ENCODE measurements around the gene TM4SF5.

The TM4SF5 gene, protein sequence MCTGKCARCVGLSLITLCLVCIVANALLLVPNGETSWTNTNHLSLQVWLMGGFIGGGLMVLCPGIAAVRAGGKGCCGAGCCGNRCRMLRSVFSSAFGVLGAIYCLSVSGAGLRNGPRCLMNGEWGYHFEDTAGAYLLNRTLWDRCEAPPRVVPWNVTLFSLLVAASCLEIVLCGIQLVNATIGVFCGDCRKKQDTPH

DNA sequence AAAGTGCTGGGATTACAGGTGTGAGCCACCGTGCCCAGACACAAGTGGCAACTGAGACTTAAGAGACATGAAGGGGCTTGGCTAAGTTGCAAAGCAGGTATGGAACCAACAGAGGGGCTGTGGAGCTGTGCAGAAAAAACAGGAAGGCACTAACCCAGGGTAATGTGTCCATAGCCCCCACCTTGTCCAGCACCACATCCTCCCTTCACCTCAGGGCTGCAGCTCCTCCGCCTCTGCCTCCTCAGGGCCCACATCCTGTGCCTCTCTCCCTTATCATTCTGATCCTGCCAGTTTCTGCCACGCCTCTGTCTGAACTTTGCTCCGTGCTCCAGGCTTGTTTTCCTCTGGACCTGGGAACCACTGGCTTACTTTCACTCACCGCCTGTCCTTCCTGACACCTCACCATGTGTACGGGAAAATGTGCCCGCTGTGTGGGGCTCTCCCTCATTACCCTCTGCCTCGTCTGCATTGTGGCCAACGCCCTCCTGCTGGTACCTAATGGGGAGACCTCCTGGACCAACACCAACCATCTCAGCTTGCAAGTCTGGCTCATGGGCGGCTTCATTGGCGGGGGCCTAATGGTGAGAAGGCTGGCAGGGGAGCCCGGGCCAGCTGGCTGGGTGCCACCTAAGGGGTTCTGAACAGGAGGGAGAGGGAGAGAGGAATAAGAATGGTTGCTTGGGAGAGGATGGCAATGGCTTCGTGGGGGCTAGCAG is at the start of gene TM4SF5:
Gene TM4SF5 (plus strand): TSS at position 368 of the 716 bp plus-strand sequence. CDS start 37 bp downstream, at position 405.
- DNase-seq (ENCODE audit: low spot score), result no peak

DNA sequence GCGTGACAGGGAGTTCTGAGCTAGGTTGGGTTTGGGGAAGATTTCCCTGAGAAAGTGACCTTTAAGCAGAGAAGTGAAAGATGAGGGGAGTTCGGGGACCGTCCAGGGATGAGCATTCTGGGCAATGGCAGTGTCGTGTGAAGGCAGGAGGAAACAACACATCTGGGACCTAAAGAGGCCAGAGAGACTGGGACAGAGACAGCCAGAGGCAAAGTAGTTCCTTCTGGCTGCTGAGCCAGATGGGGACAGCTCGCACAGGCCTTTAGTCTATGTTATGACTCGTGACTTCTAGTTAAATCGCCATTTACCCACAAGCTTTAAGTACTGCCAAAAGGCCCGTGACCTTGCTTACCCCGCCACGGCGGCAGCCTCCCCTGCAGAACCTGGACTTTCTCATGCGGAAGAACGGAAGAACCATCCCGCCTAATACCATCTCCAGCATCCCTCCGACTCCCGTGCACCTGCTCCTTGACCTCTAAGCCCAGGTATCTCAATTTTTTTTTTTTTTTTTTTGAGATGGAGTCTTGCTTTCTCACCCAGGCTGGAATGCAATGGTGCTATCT is 48.9 kb upstream of the TM4SF5 start:
- no peak for DNase-seq (ENCODE audit: low spot score)

DNA sequence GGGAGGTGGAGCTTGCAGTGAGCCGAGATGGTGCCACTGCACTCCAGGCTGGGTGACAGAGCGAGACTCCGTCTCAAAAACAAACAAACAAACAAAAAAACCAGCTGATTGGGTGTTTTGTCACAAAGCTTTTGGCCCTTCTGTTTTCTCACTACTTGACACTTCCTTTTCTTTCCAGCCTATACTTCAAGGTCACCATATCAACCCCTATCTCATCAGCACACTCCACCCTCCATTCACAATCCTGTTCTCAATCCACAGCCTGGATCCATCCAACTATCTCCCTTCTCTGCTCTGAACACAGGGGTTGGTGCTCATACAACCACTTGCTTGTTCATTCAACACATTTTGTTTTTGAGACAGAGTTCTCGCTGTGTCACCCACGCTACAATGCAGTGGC is 47.0 kb upstream of the TM4SF5 start:
- no peak for DNase-seq (ENCODE audit: low spot score)

DNA sequence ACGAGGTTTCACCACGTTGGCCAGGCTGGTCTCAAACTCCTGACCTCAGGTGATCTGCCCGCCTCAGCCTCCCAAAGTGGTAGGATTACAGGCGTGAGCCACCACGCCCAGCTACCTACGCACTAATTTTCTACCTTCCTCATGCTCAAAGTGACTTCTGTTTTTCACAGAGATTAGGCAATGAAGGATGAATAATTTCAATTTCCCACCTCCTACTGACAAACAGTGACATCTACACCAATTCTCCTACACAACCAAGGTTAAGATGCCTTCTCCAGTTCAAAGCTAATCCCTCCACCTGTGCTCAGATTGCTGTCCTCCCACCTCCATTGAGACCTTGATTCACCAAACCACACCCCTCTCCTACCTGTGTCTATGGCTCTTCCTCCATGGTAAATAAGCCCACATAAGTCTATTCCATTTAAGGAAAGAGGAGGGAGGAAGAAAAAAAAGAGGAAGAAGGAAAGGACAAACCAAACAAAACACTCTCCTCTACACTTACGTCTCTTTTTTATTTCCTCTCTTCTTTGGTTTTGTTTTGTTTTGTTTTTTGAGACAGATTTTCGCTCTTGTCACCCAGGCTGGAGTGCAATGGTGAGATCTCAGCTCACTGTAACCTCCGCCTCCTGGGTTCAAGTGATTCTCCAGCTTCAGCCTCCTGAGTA is 45.9 kb upstream of the TM4SF5 start:
- no peak for DNase-seq (ENCODE audit: low spot score)

DNA sequence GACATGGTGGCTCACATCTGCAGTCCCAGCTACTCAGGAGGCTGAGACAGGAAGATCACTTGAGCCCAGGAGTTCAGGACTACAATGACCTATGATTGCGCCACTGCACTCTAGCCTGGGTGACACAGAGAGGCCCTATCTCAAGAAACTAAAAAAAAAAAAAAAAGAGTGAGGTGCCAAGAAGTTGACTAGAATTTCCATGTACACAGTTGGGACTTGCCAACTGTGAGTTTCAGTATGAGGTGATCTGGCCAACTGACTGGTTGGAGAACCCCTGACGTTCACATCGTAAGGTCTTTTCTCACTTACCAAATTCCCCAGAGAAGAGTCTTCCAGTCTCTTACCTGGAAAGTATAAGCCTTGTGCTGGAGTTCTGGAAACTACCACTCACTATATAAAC is 43.6 kb upstream of the TM4SF5 start:
- DNase-seq (ENCODE audit: low spot score), result no peak

DNA sequence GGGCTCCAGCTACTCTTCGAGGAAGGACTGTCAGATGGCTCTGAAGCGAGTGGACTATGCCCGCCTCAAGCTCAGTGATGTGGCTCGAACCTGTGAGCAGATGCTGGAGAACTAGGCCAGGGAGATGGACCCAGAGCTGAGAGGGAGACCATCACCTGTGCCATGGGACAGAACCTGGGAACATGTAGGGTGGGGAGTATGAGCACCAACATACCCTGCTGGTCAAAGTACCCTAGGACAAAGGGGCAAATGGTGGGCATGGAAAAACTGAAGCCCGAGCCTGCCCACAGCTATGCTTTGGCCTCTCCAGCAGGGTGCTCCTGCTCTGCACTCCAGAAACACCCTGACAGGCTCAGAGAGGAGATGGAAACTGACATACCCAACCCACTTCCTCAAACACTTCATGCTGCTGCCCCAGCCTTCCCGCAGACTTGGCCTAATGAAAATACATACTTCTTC is 38.6 kb upstream of the TM4SF5 start:
- peak; percentile 47 for DNase-seq (ENCODE audit: low spot score)

DNA sequence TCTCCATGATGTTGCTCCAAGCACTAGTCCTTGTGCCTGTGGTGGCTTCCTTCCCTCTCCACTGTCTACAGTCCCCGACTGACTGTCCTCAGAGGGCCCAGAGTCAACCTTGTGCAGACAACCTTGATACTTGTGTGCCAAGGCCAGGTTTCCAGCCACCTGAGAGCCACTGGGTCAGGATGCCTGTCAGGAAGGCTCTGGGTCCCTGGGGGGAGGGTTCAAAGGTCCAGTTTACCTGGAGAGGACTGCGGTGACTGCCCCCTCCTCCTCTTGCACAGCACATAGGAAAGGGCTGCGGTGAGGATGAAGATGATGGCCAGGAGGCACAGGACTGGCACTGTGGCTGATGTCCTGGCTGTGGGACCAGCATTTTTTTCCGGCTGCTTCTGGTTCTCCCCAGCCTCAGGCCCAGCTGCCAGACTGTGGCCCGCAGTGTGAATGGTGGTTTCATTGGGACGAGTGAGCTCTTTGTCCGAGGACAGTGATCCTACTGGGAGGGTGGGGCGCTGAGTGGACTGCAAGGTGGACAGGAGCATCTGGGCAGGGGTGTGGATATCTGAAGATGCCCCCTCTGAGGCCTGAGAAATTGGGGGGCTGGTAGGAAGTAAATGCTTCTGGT is 36.7 kb upstream of the TM4SF5 start:
- no peak for DNase-seq (ENCODE audit: low spot score)

DNA sequence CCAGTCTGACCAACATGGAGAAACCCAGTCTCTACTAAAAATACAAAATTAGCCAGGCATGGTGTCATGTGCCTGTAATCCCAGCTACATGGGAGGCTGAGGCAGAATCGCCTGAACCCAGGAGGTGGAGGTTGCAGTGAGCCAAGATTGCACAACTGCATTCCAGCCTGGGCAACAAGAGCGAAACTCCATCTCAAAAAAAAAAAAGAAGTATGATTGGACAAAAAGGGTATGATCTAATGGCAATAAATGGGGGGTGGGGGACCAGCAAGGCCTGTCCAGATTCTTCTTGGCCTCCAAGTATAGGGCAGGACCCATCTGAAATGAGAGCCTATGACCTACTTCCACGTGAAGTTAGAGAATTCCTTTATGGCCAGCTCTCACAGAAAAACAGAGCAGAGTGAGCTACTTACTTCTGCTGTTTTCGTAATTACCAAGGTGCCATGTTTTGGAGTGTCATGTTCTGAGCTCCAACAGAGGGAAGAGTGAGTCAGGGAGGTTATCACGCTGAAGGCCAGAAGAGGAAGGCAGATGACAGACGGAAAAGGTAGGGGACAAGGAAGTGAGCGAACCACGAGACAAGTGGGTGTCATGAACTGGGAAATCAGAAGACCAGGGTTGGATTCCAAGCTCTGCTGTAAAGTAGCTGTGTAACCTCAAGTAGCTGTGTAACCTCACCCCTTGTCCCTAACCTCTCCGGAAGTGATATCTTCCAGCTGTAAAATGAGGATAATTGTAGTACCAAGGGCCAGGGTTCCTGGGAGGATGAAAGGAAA is 35.6 kb upstream of the TM4SF5 start:
- DNase-seq (ENCODE audit: low spot score), result peak; percentile 45

DNA sequence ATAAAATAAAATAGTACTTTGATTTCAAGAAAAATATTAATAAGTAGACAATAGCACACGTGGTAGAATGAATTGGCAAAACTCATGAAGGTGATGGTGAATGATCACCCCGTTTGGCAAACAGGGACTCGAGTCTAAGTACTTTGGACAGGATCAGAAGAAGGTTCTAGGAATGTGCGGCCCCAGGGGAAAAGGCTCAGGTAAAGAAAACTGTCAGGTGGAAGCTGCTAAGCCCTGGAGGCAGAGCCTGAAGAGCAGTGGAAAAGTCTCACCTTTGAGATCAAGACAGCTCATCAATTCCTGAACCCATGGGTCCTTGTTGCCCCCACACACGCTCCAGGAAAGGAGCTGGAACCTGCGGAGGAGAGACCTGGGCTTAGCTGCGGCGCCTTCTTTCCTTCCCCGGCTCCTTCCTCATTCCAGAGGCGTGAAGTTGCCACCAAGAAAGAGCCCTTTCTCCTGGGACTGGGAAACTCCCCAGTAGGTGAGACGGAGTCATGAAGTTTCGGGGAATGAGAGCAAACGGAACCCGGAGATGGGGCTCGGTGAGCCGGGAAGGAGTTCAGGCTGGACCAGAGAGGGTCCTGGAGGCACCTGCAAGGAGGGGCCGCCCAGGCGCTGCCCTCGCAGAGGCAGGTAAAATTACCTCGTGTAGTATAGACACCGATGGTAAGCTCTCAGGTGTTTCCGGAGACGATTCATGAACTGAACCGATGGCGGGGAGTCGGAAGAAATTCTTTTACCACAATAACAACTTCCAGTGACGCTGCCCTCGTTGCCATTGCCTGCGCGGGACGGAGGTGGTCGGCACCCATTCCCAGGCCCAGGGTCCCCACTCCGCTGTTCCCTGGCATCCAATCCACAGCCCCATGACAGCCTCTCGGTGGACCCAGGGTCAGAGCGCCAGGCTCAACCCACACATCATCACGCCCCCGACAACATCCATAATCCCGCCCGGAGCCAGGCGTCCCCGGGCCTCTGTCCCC is 33.3 kb upstream of the TM4SF5 start:
- no peak for DNase-seq (ENCODE audit: low spot score)

DNA sequence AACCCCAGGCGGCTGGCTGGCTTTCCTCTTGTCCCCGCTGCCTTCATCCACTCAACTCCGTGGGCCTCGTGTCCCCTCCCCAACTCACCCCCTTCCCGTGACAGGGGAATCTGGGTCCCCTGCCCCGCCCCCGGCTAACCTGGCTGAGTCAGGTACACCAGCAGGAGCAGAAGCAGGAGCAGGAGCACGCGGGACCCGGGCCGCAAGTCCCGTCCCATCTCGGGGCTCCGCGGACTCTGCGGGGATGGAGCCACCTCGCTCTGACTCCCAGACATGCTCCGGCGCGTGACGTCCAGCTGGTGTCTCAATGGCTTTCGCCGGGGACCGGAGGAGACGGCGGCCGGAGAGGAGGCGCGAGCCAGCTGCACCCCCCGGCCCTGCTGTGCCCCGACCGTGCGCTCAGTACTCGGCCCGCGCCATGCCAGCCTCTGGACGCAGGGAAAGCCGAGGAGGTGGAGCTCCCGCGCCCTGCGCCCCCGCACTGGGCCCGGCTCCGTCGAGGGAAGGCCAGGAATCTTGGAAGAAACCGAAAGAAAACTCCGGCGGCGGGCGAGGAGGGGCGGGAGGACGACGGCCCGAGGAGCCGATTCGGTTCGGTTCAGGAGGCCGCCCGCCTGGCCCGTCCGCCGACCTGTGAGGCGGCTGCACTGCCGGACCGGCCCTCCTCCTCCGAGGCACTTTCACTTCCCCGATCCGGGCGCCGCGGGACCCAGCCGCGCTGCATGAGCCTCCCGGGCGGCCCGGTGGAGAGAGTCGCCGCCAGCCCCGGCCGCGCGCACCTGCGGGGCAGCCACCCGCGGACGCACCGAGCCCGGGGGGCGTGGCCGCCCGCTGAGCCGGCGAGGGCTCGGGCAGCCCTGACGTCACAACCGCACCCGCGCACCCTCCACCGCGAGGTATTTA is 32.3 kb upstream of the TM4SF5 start, which contains the start of the genes CXCL16 and ZMYND15:
Gene CXCL16 (minus strand): TSS at position 807 of the 903 bp plus-strand sequence. CDS start 589 bp downstream, at position 218.
Gene ZMYND15 (plus strand): TSS at position 712 of the 903 bp plus-strand sequence. CDS start 716 bp downstream, outside the sequence.
- no peak for DNase-seq (ENCODE audit: low spot score)

DNA sequence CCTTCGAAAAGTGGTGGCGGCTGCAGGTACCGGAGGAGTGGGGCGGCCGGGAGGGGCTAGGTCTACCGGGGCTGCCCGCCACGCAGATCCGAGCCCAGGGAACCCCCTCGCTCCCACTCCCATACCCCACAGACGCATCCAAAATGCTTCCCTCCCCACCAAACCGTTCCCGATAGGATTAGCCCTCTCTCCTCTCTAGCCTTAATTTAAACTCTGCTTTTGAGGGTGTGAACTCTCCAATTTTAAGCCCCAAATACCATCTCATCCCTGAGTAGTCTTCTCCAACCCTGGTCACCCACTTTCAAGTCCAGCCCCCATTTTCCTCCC is 31.7 kb upstream of the TM4SF5 start:
- DNase-seq (ENCODE audit: low spot score), result no peak

DNA sequence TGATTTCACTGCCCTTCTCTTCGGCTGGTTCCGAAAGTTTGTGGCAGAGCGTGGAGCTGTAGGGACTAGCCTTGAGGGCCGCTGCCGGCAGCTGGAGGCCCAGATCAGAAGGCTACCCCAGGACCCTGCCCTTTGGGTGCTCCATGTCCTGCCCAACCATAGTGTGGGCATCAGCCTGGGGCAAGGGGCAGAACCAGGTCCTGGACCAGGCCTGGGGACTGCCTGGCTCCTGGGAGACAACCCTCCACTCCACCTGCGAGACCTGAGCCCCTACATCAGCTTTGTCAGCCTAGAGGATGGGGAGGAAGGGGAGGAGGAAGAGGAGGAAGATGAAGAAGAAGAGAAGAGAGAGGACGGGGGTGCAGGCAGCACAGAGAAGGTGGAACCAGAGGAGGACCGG is 31.1 kb upstream of the TM4SF5 start:
- no peak for DNase-seq (ENCODE audit: low spot score)

DNA sequence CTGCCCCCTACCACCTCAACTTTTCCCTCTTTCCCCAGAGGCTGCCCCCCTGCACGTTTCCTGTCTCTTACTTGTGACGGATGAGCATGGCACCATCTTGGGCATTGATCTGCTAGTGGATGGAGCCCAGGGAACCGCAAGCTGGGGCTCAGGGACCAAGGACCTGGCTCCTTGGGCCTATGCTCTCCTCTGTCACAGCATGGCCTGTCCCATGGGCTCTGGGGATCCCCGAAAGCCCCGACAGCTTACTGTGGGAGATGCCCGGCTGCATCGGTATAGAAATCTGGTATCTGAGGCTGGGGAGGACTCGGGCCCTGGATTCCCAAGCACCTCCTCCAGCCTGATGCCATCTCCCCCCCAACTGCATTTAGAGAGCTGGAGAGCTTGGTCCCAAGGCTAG is 30.1 kb upstream of the TM4SF5 start:
- no peak for DNase-seq (ENCODE audit: low spot score)

DNA sequence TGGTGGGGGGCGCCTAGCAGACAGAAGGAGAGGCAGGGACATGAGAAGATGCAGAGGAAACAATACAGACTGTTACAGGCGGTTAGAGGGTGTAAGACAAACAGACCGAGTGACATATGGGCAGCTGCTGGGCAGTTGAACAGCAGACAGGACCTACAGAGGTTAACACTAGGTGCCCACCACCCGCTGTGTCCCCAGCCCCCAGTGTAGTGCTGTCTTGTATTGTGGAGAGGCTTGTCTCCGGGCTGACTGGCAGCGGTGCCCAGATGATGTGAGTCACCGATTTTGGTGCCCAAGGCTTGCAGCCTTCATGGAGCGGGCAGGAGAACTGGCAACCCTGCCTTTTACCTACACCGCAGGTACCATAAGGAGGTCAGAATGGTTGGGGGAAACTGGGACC is 29.6 kb upstream of the TM4SF5 start:
- DNase-seq (ENCODE audit: low spot score), result no peak

DNA sequence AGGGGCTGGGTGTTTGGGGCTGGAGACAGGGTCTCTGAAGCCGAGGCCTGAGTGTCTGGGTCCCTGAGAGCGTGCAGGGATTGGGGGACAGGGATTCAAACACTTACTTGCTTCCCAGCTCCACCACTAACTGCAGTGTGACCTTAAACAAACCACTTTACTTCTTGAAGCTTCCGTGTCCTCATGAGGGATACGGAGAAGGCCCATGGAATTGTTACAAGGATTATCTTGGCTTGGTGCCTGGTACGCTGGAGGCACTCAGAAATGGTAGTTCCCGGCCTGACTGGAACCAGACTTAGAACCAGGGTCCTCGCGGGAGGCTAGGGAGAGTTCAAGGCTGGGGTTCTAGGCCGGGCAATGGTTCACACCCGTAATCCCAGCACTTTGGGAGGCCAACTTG is 29.1 kb upstream of the TM4SF5 start:
- DNase-seq (ENCODE audit: low spot score), result no peak

DNA sequence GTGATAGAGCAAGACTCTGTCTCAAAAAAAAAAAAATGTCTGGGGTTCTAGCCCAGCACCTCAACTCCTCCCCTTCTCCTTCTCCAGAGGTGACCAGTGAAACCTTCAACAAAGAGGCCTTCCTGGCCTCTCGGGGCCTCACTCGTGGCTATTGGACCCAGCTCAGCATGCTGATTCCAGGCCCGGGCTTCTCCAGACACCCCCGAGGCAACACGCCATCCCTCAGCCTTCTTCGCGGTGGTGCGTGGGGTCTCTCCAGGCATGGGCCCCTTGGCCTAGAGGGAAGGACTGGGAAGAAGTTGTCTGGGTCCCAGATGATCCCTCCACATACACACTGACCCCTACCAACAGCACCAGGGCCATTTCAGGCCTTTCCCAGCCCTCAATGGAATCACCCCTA is 28.5 kb upstream of the TM4SF5 start:
- DNase-seq (ENCODE audit: low spot score), result no peak

DNA sequence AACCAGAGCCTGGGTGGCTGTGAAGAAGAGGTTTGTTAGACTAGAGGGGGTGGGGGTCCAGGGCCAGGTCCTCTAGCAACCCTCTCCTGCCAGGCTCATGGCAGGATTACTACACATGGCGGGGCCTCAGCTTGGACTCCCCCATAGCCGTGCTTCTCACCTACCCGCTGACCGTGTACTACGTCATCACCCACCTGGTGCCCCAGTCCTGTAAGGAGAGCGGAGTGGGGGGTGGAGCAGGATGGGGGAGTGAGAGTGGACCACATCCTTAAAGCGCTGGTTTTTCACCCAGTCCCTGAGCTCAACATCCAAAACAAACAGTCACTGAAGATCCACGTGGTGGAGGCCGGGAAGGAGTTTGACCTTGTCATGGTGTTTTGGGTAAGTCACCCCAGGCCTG is 27.8 kb upstream of the TM4SF5 start:
- DNase-seq (ENCODE audit: low spot score), result no peak

DNA sequence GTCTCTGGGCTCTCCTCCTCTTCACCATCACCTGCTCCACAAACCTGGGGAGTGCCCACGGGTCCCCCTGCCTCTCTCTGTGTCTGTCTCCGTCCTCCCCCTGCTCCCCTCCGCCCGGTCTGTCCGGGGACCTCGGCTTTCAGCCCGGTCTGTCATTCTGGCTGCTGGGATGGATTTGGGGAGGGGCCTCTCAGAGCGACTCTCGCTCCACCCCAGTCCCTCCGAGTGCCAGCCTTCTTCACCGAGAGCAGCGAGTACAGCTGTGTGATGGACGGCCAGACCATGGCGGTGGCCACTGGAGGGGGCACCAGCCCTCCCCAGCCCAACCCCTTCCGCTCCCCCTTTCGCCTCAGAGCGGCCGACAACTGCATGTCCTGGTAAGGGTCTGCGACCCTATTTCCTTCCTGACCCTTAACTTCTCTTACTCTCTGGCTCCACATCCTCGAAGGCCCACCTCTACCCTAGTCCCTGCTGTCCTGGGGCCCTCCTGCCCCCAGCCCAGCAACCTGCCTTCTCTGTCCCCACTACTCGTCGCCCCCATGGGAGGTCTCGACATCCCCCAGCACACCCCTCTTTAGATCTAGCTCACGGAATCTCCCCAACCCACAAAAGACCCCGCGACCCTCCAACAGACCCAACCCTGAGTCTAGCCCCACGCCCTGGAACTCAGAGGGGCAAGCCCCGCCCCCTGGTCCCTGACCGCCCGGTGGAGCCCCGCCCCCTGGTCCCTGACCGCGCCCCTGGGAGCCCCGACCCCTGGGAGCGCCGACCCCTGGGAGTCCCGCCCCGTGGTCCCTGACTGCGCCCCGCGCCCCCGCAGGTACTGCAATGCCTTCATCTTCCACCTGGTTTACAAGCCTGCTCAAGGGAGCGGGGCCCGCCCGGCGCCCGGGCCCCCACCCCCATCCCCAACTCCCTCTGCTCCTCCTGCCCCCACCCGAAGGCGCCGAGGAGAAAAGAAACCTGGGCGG is 26.4 kb upstream of the TM4SF5 start:
- no peak for DNase-seq (ENCODE audit: low spot score)

Measured in globus pallidus (tissue), 1 donor.